Ascending aorta (tissue), 2 donors: ENCODE results near the gene EIF1B. TPM values are rescaled to one million over a fixed set of nuclear protein-coding genes. Genes with fewer than 3 reads are reported as not detected.

Experiments used
- DNase-seq, 2 donors: peaks; one replicate each; pipeline ENCODE4 v3.0.0-alpha.2; 2019; ENCODE audit warnings: low spot score in 2 of 2
- H3K27ac ChIP-seq, 2 donors: fragments of 200-600 bp; sonication (generic); one replicate each; pipeline ENCODE4 v1.5.1; 2016 to 2017; ENCODE audit warnings: mild to moderate bottlenecking in 1 of 2
- H3K27me3 ChIP-seq: fragments of 200-600 bp; sonication (generic); one replicate; pipeline ENCODE4 v1.5.1; 2017
- H3K36me3 ChIP-seq, 2 donors: fragments of 200-600 bp; sonication (generic); one replicate each; pipeline ENCODE4 v1.5.1; 2016
- H3K4me1 ChIP-seq, 2 donors: fragments of 200-600 bp; sonication (generic); one replicate each; pipeline ENCODE4 v1.5.1; 2016 to 2017; ENCODE audit warnings: mild to moderate bottlenecking in 1 of 2
- H3K4me3 ChIP-seq, 2 donors: fragments of 200-600 bp; sonication (generic); one replicate each; pipeline ENCODE4 v1.5.1; 2016 to 2017; ENCODE audit warnings: mild to moderate bottlenecking in 1 of 2
- H3K9me3 ChIP-seq, 2 donors: fragments of 200-600 bp; sonication (generic); one replicate each; pipeline ENCODE4 v1.5.1; 2016
- CTCF ChIP-seq, 3 experiments: fragments of 200-600 bp in 2 of 3; fragments of 450-650 bp in 1 of 3; sonication (generic) in 2 of 3; IDR thresholded peaks; one replicate each; pipeline ENCODE4 v1.5.1; 2016 to 2019; ENCODE audit warnings: antibody characterized with exemption in 3 of 3, mild to moderate bottlenecking in 1 of 3, moderate library complexity in 1 of 3
- intact Hi-C: fragments of 100-400 bp; cut with DNase I; formaldehyde crosslinking; loops from one replicate; pipeline ENCODE4 v1.15.1; 2023
- total RNA-seq: library from RNA; depleted of rRNA; stranded (reverse); fragments of >200 nt; gene quantifications from one replicate; pipeline ENCODE4 v1.1.0, GENCODE V29; 2016

Gene EIF1B
- total RNA-seq, 1 donor from 2014 or later: 21.7 TPM

GRCh38 chr3:40336101-40336500, 26.6 kb downstream of the EIF1B start:
- Histone ChIP-seq H3K27me3 (no peaks in the 10 kb centered on the region), H3K27ac (no peak overlapping the region)
- intact Hi-C loops: no loop called here

GRCh38 chr3:40336511-40337135, 27.1 kb downstream of the EIF1B start:
- intact Hi-C loops: no loop called here
- TF ChIP-seq CTCF (IDR thresholded peaks at IDR 0.05): no peak
- Histone ChIP-seq H3K9me3 (no peaks in the 10 kb centered on the region), H3K4me1 (no peaks in the 10 kb centered on the region), H3K27me3 (no peaks in the 10 kb centered on the region), H3K27ac (no peak overlapping the region), H3K36me3 (no peaks in the 10 kb centered on the region), H3K4me3 (no peak overlapping the region)
- DNase-seq: no peak

More at GRCh38 chr3:40336101-40336500, 26.6 kb downstream of the EIF1B start:
- no peaks in the 10 kb centered on the region for H3K9me3 ChIP-seq
- H3K4me3 ChIP-seq: no peak overlapping the region
- no peaks in the 10 kb centered on the region for H3K36me3 ChIP-seq
- TF ChIP-seq CTCF (IDR thresholded peaks at IDR 0.05): no peak
- H3K4me1 ChIP-seq: no peaks in the 10 kb centered on the region
- DNase-seq: no peak

GRCh38 chr3:40337136-40338108, 27.9 kb downstream of the EIF1B start:
- Histone ChIP-seq H3K4me3 (no peak overlapping the region), H3K4me1 (no peaks in the 10 kb centered on the region), H3K9me3 (no peaks in the 10 kb centered on the region), H3K36me3 (no peaks in the 10 kb centered on the region), H3K27me3 (no peaks in the 10 kb centered on the region), H3K27ac (no peak overlapping the region)
- intact Hi-C loops: no loop called here
- DNase-seq: no peak
- TF ChIP-seq CTCF (IDR thresholded peaks at IDR 0.05): no peak

GRCh38 chr3:40339871-40340270, 30.4 kb downstream of the EIF1B start:
- Histone ChIP-seq H3K27me3 (no peaks in the 10 kb centered on the region), H3K27ac (no peak overlapping the region), H3K4me1 (no peaks in the 10 kb centered on the region), H3K9me3 (no peaks in the 10 kb centered on the region), H3K36me3 (no peaks in the 10 kb centered on the region), H3K4me3 (no peak overlapping the region)
- no peak for TF ChIP-seq CTCF (IDR thresholded peaks at IDR 0.05)
- intact Hi-C loops: no loop called here
- DNase-seq: no peak

GRCh38 chr3:40340541-40341170, 31.1 kb downstream of the EIF1B start:
- H3K4me3 ChIP-seq: no peak overlapping the region
- H3K4me1 ChIP-seq: no peaks in the 10 kb centered on the region
- H3K36me3 ChIP-seq: no peaks in the 10 kb centered on the region
- DNase-seq: no peak
- no peaks in the 10 kb centered on the region for H3K27me3 ChIP-seq
- H3K27ac ChIP-seq: no peak overlapping the region
- intact Hi-C loops: no loop called here
- no peak for TF ChIP-seq CTCF (IDR thresholded peaks at IDR 0.05)
- H3K9me3 ChIP-seq: peaks cover 0 to 3% of the 10 kb centered on the region in 2 donors
